GM10248 (cell line): ENCODE results near the gene MMP21.

Experiments
- CTCF ChIA-PET: fragments of 300-600 bp; sonication (Branson Sonifier 250); formaldehyde crosslinking; extraction: SDS; loops from one replicate; lab custom pipeline; 2021; ENCODE audit warnings: antibody characterized with exemption; lab: Yijun Ruan, JAX
- POLR2A ChIA-PET: fragments of 350-650 bp; sonication (Branson Sonifier 250); formaldehyde crosslinking; extraction: SDS; loops from one replicate; lab custom pipeline; 2020; ENCODE audit warnings: antibody characterized with exemption; lab: Yijun Ruan, JAX
- DNase-seq: peaks from one replicate; pipeline ENCODE4 v3.0.0; 2012; ENCODE audit errors: extremely low spot score
- TF ChIP-seq, protein P1 (sequence below): IDR thresholded peaks from 2 replicates; pipeline ENCODE4 v1.5.1; 2012; ENCODE audit warnings: mild to moderate bottlenecking, low read depth; ENCODE audit errors: extremely low read depth, missing control alignments, control extremely low read depth

MMP21 gene

DNA sequence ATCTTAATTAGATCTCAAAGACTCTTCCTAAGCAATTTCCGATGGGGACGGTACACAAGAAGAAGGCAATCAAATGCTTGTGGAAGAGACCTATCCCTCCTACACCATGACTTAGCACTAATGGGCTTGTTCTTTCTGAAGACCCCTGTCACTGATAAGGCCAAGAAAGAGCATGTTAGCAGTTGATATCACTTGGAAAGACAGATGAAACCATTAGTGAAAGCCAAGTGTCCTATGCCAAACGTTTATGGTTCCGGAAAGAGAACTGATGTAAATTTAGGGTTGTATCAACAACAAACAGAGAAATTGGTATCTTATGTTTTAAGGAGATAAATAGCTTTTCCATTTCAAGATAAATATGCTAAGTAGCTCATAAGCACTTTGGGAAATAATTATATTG, 40.9 kb upstream of the MMP21 start:
- TF ChIP-seq, protein P1, sequence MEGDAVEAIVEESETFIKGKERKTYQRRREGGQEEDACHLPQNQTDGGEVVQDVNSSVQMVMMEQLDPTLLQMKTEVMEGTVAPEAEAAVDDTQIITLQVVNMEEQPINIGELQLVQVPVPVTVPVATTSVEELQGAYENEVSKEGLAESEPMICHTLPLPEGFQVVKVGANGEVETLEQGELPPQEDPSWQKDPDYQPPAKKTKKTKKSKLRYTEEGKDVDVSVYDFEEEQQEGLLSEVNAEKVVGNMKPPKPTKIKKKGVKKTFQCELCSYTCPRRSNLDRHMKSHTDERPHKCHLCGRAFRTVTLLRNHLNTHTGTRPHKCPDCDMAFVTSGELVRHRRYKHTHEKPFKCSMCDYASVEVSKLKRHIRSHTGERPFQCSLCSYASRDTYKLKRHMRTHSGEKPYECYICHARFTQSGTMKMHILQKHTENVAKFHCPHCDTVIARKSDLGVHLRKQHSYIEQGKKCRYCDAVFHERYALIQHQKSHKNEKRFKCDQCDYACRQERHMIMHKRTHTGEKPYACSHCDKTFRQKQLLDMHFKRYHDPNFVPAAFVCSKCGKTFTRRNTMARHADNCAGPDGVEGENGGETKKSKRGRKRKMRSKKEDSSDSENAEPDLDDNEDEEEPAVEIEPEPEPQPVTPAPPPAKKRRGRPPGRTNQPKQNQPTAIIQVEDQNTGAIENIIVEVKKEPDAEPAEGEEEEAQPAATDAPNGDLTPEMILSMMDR, result no peak
- no peak for DNase-seq
- POLR2A ChIA-PET, result no interaction called here
- CTCF ChIA-PET, result interaction anchor here (1.0 kb wide), 2 partner anchors 8 to 24 kb away, joined by 3 read pairs; no protein-coding TSS in a partner anchor

- ChIA-PET POLR2A (no interaction called here), CTCF (interaction anchor here (1.4 kb wide), 1 partner anchor 15 kb away, joined by 3 read pairs; no protein-coding TSS in a partner anchor)
- DNase-seq, result no peak
- TF ChIP-seq, protein P1, result no peak
Observed at GRCh38 chr10:125815764-125816163, 40.1 kb upstream of the MMP21 start.

DNA sequence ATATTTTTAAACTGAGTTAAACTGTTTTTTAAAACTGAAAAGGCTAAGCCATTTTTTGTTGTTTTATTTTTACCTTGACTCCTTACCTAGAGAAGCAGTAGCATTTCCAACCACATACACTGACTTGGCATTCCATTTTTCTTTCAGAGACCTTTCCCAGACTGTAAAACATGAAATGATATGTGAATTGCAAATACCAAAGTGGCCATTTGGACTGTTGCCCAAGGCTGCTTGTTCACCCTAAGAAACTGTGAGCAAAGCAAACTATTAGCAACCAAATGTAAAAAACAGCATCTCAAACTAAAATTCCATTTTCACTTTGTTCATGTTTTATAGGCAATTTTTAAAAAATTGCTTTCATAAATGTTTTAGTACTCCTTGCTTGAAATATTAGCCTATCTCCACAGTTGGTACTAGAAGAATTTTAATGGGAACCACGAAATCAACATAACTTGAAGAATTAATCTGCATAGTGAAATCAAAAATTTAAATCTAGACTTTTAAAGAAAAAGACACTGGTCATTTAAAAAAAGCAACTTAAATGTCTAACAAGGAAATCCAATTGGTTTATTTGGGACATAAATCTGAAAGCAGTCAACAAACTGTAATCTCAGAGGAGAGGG, 36.6 kb upstream of the MMP21 start:
- ChIA-PET CTCF (no interaction called here), POLR2A (no interaction called here)
- TF ChIP-seq, protein P1, result no peak

DNA sequence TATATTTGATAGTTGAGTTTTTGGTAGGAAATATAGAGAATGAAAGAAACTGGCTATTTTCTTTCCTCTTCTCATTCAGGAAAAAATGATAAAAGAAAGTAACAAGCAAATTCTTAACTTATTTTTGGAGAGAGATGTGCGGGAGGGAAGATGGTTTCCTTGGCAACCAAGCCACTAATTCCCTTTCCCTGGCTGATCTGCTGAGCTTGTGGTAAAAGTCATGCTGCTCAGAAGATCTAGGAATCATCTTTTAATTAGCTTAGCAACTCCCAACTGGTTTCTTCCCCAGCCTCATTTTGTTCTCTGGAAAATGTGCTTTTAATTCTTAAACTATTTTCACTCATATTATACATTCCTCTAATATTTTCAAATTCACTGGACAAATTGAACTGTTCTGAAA, 35.6 kb upstream of the MMP21 start:
- POLR2A ChIA-PET, result no interaction called here
- TF ChIP-seq, protein P1, result no peak
- CTCF ChIA-PET, result interaction anchor here (1.2 kb wide), 1 partner anchor 9 kb away, joined by 4 read pairs; no protein-coding TSS in a partner anchor
- DNase-seq, result no peak

More for the DNA sequence above, 36.6 kb upstream of the MMP21 start:
- DNase-seq, result no peak

GRCh38 chr10:125808047-125808446, 32.4 kb upstream of the MMP21 start:
- POLR2A ChIA-PET, result interaction anchor here (0.5 kb wide), 1 partner anchor 191 kb away, joined by 5 read pairs; no protein-coding TSS in a partner anchor
- TF ChIP-seq, protein P1, result no peak
- CTCF ChIA-PET, result interaction anchor here (1.1 to 1.6 kb wide), 4 partner anchors 9 to 110 kb away, joined by 3 to 5 read pairs (median 3); no protein-coding TSS in a partner anchor
- DNase-seq, result no peak

DNA sequence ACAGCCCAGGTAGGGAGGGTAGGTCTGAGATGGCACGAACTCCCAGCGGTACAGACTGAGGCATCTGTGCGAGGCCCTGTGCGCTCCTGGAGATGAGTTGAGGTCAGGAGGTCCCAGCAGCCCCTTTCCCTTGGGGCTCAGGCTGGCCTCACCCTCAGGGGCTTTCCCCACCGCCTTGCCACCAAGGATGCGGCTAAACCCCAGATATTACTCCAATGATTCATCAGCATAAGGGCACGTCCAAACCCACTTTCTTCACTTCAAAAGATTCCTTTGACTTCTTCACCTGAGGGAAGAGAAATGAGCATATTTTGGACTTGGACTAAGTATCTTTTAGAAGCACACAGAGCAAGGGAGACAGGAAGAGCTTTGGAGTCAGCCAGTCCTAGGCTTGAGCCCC, 27.1 kb upstream of the MMP21 start:
- CTCF ChIA-PET, result interaction anchor here (1.8 to 2.2 kb wide), 2 partner anchors 12 to 18 kb away, joined by 3 to 7 read pairs; no protein-coding TSS in a partner anchor
- TF ChIP-seq, protein P1, result no peak
- POLR2A ChIA-PET, result no interaction called here
- DNase-seq, result no peak
